H9 (cell line): Measurements from ENCODE around the gene RAP1GDS1. TPM values are rescaled to one million over a fixed set of nuclear protein-coding genes. Genes with fewer than 3 reads are reported as not detected.
"Not testable (repeated sequence)": the region's sequence is repeated elsewhere in the genome, so short reads cannot be mapped to it uniquely, and the experiment has no call there.

Experiments used
- DNase-seq: peaks from one replicate; pipeline ENCODE4 v3.0.0-alpha.2; 2017
- H2AFZ ChIP-seq: one replicate; pipeline ENCODE4 v1.6.1; 2013; ENCODE audit warnings: mild to moderate bottlenecking, low read length, control low read depth, moderate library complexity
- H2AK5ac ChIP-seq: 2 replicates; pipeline ENCODE4 v1.6.1; 2013; ENCODE audit warnings: low read length, control low read depth, mixed read lengths; ENCODE audit not compliant: insufficient read length
- H2BK120ac ChIP-seq: one replicate; pipeline ENCODE4 v1.6.1; 2013; ENCODE audit warnings: low read depth, mild to moderate bottlenecking, low read length, control low read depth, inconsistent platforms; ENCODE audit not compliant: poor library complexity, severe bottlenecking
- H2BK12ac ChIP-seq: 2 replicates; pipeline ENCODE4 v1.6.1; 2013; ENCODE audit warnings: low read length, control low read depth, mixed read lengths, low read depth; ENCODE audit not compliant: insufficient read length
- H2BK15ac ChIP-seq: 2 replicates; pipeline ENCODE4 v1.6.1; 2013; ENCODE audit warnings: low read depth, low read length, control low read depth
- H2BK20ac ChIP-seq: one replicate; pipeline ENCODE4 v1.6.1; 2013; ENCODE audit warnings: low read depth, mild to moderate bottlenecking, low read length, control low read depth, inconsistent platforms; ENCODE audit not compliant: poor library complexity, severe bottlenecking
- H2BK5ac ChIP-seq: 2 replicates; pipeline ENCODE4 v1.6.1; 2013; ENCODE audit warnings: low read length, control low read depth, mixed read lengths; ENCODE audit not compliant: insufficient read length
- H3K14ac ChIP-seq: 2 replicates; pipeline ENCODE4 v1.6.1; 2013; ENCODE audit warnings: low read length, control low read depth; ENCODE audit not compliant: insufficient read depth
- H3K18ac ChIP-seq: 2 replicates; pipeline ENCODE4 v1.6.1; 2013; ENCODE audit warnings: low read depth, mild to moderate bottlenecking, mixed read lengths, low read length, control low read depth; ENCODE audit not compliant: insufficient read length
- H3K23ac ChIP-seq: 2 replicates; pipeline ENCODE4 v1.6.1; 2013; ENCODE audit warnings: low read length, control low read depth, mixed read lengths, low read depth; ENCODE audit not compliant: insufficient read length
- H3K23me2 ChIP-seq: 2 replicates; pipeline ENCODE4 v1.6.1; 2013; ENCODE audit warnings: low read depth, mild to moderate bottlenecking, mixed read lengths, low read length, control low read depth; ENCODE audit not compliant: insufficient read length, poor library complexity, severe bottlenecking
- H3K27ac ChIP-seq: 2 replicates; pipeline ENCODE4 v1.5.1; 2013; ENCODE audit warnings: low read length, control low read depth, mixed read lengths, low read depth; ENCODE audit not compliant: insufficient read length
- H3K27me3 ChIP-seq: 2 replicates; pipeline ENCODE4 v1.6.1; 2013; ENCODE audit warnings: low read length, control low read depth, inconsistent platforms; ENCODE audit not compliant: insufficient read depth
- H3K4ac ChIP-seq: 2 replicates; pipeline ENCODE4 v1.6.1; 2013; ENCODE audit warnings: low read depth, mild to moderate bottlenecking, control low read depth, inconsistent platforms, low read length, moderate library complexity
- H3K4me1 ChIP-seq: 2 replicates; pipeline ENCODE4 v1.6.1; 2013; ENCODE audit warnings: low read length, control low read depth, inconsistent platforms; ENCODE audit not compliant: insufficient read depth
- H3K4me2 ChIP-seq: 2 replicates; pipeline ENCODE4 v1.6.1; 2013; ENCODE audit warnings: low read length, control low read depth, mixed read lengths; ENCODE audit not compliant: insufficient read length, insufficient read depth
- H3K56ac ChIP-seq: 2 replicates; pipeline ENCODE4 v1.6.1; 2013; ENCODE audit warnings: low read depth, mild to moderate bottlenecking, mixed read lengths, low read length, control low read depth; ENCODE audit not compliant: insufficient read length
- H3K79me1 ChIP-seq: 2 replicates; pipeline ENCODE4 v1.6.1; 2013; ENCODE audit warnings: low read depth, mild to moderate bottlenecking, moderate library complexity, low read length, control low read depth, inconsistent platforms; ENCODE audit not compliant: insufficient read depth, poor library complexity, severe bottlenecking
- H3K79me2 ChIP-seq: 2 replicates; pipeline ENCODE4 v1.6.1; 2013; ENCODE audit warnings: low read length, control low read depth, inconsistent platforms; ENCODE audit not compliant: insufficient read depth
- H3K9ac ChIP-seq: 2 replicates; pipeline ENCODE4 v1.6.1; 2013; ENCODE audit warnings: low read length, control low read depth, mixed read lengths; ENCODE audit not compliant: insufficient read length; ENCODE audit errors: extremely low read depth
- H3K9me3 ChIP-seq: one replicate; pipeline ENCODE4 v1.6.1; 2013; ENCODE audit warnings: low read depth, low read length, inconsistent platforms; ENCODE audit not compliant: control insufficient read depth
- H3T11ph ChIP-seq: one replicate; pipeline ENCODE4 v1.6.1; 2013; ENCODE audit warnings: mild to moderate bottlenecking, low read length, control low read depth, inconsistent platforms
- H4K20me1 ChIP-seq: one replicate; pipeline ENCODE4 v1.6.1; 2013; ENCODE audit not compliant: control insufficient read depth, insufficient read length, insufficient read depth
- H4K5ac ChIP-seq: 2 replicates; pipeline ENCODE4 v1.6.1; 2013; ENCODE audit warnings: low read depth, mild to moderate bottlenecking, mixed read lengths, low read length, control low read depth; ENCODE audit not compliant: insufficient read length
- H4K8ac ChIP-seq: replicated peaks from 2 replicates; pipeline ENCODE4 v1.6.1; 2013; ENCODE audit warnings: low read length, control low read depth, mixed read lengths, low read depth; ENCODE audit not compliant: insufficient read length
- H4K91ac ChIP-seq: 2 replicates; pipeline ENCODE4 v1.6.1; 2013; ENCODE audit warnings: low read depth, mild to moderate bottlenecking, moderate library complexity, mixed read lengths, low read length, control low read depth; ENCODE audit not compliant: insufficient read length
- H3K27ac Mint-ChIP-seq, 3 experiments: 2 replicates in 2 of 3; 3 replicates in 1 of 3; pipeline ENCODE4 v1.8.0; 2020 to 2021; ENCODE audit warnings: mixed read lengths in 3 of 3, mild to moderate bottlenecking in 1 of 3, moderate library complexity in 1 of 3
- H3K27me3 Mint-ChIP-seq: 2 replicates; pipeline ENCODE4 v1.8.0; 2021; ENCODE audit warnings: low read depth, mild to moderate bottlenecking, moderate library complexity, mixed read lengths
- H3K36me3 Mint-ChIP-seq, 3 experiments: 2 replicates in 2 of 3; 3 replicates in 1 of 3; pipeline ENCODE4 v1.8.0; 2020 to 2021; ENCODE audit warnings: low read depth in 3 of 3, mixed read lengths in 3 of 3; ENCODE audit not compliant: insufficient read depth in 1 of 3
- H3K4me1 Mint-ChIP-seq, 2 experiments: 2 replicates each; pipeline ENCODE4 v1.8.0; 2020; ENCODE audit warnings: mixed read lengths in 2 of 2
- H3K4me3 Mint-ChIP-seq, 2 experiments: 2 replicates in 1 of 2; 3 replicates in 1 of 2; pipeline ENCODE4 v1.8.0; 2020 to 2021; ENCODE audit warnings: mild to moderate bottlenecking in 2 of 2, mixed read lengths in 2 of 2, moderate library complexity in 1 of 2
- H3K9me3 Mint-ChIP-seq, 2 experiments: 2 replicates in 1 of 2; 3 replicates in 1 of 2; pipeline ENCODE4 v1.8.0; 2020; ENCODE audit warnings: mild to moderate bottlenecking in 2 of 2, mixed read lengths in 2 of 2, moderate library complexity in 1 of 2
- WGBS: extraction: QIAGEN DNeasy Blood & Tissue Kit; methylation state at CpG from one replicate; pipeline ENCODE4 v1.1.7; 2013; ENCODE audit warnings: missing lambda C conversion rate, low lambda C conversion rate, mixed read lengths; ENCODE audit not compliant: insufficient read length; ENCODE audit errors: extremely low coverage; 5-methylcytosine and 5-hydroxymethylcytosine counted together
- total RNA-seq: library from RNA; stranded (reverse); gene quantifications from 2 replicates; pipeline ENCODE4 v1.2.1, GENCODE V29; 2021

Gene RAP1GDS1
- total RNA-seq, 1 experiment from 2014 or later = 25.2 TPM

DNA sequence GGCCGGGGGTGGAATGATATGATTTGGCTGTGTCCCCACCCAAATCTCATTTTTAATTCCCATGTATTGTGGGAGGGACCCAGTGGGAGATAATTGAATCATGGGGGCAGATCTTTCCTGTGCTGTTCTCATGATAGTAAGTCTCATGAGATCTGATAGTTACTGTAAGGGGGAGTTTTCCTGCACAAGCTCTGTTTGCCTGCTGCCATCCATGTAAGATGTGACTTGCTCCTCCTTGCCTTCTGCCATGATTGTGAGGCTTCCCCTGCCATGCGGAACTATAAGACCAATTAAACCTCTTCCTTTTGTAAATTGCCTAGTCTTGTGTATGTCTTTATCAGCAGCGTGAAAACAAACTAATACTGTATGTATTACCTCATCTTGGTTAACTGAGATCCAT, 106.8 kb downstream of the RAP1GDS1 start:
- not testable (repeated sequence) for H3K56ac ChIP-seq, H3K27ac ChIP-seq, H3K79me1 ChIP-seq, H3K9ac ChIP-seq, H3K27ac Mint-ChIP-seq, H3K4me1 Mint-ChIP-seq, H3K23me2 ChIP-seq, H3K4me1 ChIP-seq, H4K5ac ChIP-seq, H2BK15ac ChIP-seq, H3K23ac ChIP-seq, H3K9me3 ChIP-seq, H3K27me3 Mint-ChIP-seq, H4K91ac ChIP-seq, H3K79me2 ChIP-seq, H3K27me3 ChIP-seq, H2BK12ac ChIP-seq, H4K8ac ChIP-seq, H2AFZ ChIP-seq, H4K20me1 ChIP-seq, H3K4me2 ChIP-seq, H2BK5ac ChIP-seq, DNase-seq, H3K4ac ChIP-seq, H3T11ph ChIP-seq, H2AK5ac ChIP-seq, H3K4me3 Mint-ChIP-seq, H2BK120ac ChIP-seq, H3K14ac ChIP-seq, H2BK20ac ChIP-seq, H3K18ac ChIP-seq
- peaks cover 44 to 49% (median 45%) of the 10 kb centered on the region in 3 experiments for H3K36me3 Mint-ChIP-seq
- peaks cover 35% of the 10 kb centered on the region in 2 experiments for H3K9me3 Mint-ChIP-seq
- WGBS = no CpG with 5 or more reads among the region's 3 CpGs
